Measurements from ENCODE around the gene VEZF1. TPM values are rescaled to one million over a fixed set of nuclear protein-coding genes. Genes with fewer than 3 reads are reported as not detected.
A peak's percentile ranks its signal among the peaks of the same experiment; 100 is the strongest.

VEZF1 gene
- total and polyA plus RNA-seq, 2 donors (not counting 1 experiment from before 2014, with no cell fraction given) = 14.7 to 75.9 TPM

GRCh38 chr17:57986841-57987580 lies 1.0 kb downstream of the VEZF1 start:
- H3K79me2 ChIP-seq (ENCODE audit: control insufficient read depth, insufficient read depth, low read length) = peaks cover 70% of the 10 kb centered on the region
- TF ChIP-seq EZH2 (IDR thresholded peaks at IDR 0.05; ENCODE audit: borderline replicate concordance, insufficient read depth, low read depth, low read length, poor library complexity, severe bottlenecking) = no peak
- TF ChIP-seq CTCF (IDR thresholded peaks at IDR 0.05) = no peak
- H3K9me3 ChIP-seq (ENCODE audit: control extremely low read depth in 1 of 3, control insufficient read depth in 2 of 3, insufficient read depth in 1 of 3, low read length in 2 of 3) = no peaks in the 10 kb centered on the region
- DNase-seq = peak; percentile 44
- Mint-ChIP-seq H3K4me3 (peak overlapping the region; percentile 90), H3K27me3 (no peaks in the 10 kb centered on the region), H3K27ac (peak overlapping the region; percentile 92), H3K9me3 (ENCODE audit: insufficient read depth) (no peaks in the 10 kb centered on the region), H3K4me1 (peaks cover 59% of the 10 kb centered on the region)
- peak overlapping the region; percentile 50 to 89 (median 82) for H3K4me3 ChIP-seq (ENCODE audit: control extremely low read depth in 1 of 5, extremely low read depth in 1 of 5, insufficient read depth in 1 of 5, low read depth in 2 of 5, low read length in 4 of 5)
- peaks cover 49% of the 10 kb centered on the region for H4K20me1 ChIP-seq (ENCODE audit: control insufficient read depth, insufficient read depth, low read length, poor library complexity, severe bottlenecking)
- H2AFZ ChIP-seq (ENCODE audit: insufficient read depth, low read depth, low read length, poor library complexity, severe bottlenecking) = peak overlapping the region; percentile 86
- peak overlapping the region; percentile 83 for H3K4me2 ChIP-seq (replicated peaks; ENCODE audit: low read depth, low read length, poor library complexity, severe bottlenecking)
- 6% methylated on average over 25 of the region's 38 CpGs for WGBS (ENCODE audit: insufficient coverage)
- H3K36me3 ChIP-seq (replicated peaks in 1 of 2; ENCODE audit: control extremely low read depth in 1 of 2, control insufficient read depth in 1 of 2, extremely low read depth in 1 of 2, insufficient read depth in 2 of 2, low read length in 1 of 2) = peaks cover 0 to 7% of the 10 kb centered on the region in 2 experiments
- H3K27ac ChIP-seq (ENCODE audit: low read length in 2 of 2) = peak overlapping the region; percentile 66 to 82
- peaks cover 31 to 40% of the 10 kb centered on the region in 2 donors for H3K4me1 ChIP-seq (ENCODE audit: control insufficient read depth in 2 of 2, insufficient read depth in 2 of 2, low read length in 2 of 2)
- CTCF ChIA-PET = interaction anchor here (0.6 to 20.2 kb wide), 8 partner anchors 10 to 738 kb away, joined by 3 to 468 read pairs (median 6); partner anchors contain the start of gene MRPS23
- no peaks in the 10 kb centered on the region for H3K27me3 ChIP-seq (replicated peaks in 1 of 4; ENCODE audit: control extremely low read depth in 1 of 4, control insufficient read depth in 3 of 4, insufficient read depth in 4 of 4, low read length in 3 of 4)
- POLR2A ChIA-PET = interaction anchor here (0.5 to 2.1 kb wide), 3 partner anchors 20 to 1016 kb away, joined by 3 to 12 read pairs (median 6); partner anchors contain the start of genes MRPS23 and SRSF1
- ATAC-seq (ENCODE audit: low read depth) = no peak
- peak overlapping the region; percentile 76 for H3K9ac ChIP-seq (ENCODE audit: low read length)
- intact Hi-C loops (cut with micrococcal nuclease) = loop anchor here (1.0 to 2.0 kb wide), 2 partner anchors 20 to 30 kb away; partner anchors contain the start of gene SRSF1

GRCh38 chr17:57985675-57985974 lies 2.4 kb downstream of the VEZF1 start:
- H3K9me3 Mint-ChIP-seq (ENCODE audit: insufficient read depth) = no peaks in the 10 kb centered on the region
- peak overlapping the region; percentile 20 for H3K4me2 ChIP-seq (replicated peaks; ENCODE audit: low read depth, low read length, poor library complexity, severe bottlenecking)
- H3K9me3 ChIP-seq (ENCODE audit: control extremely low read depth in 1 of 3, control insufficient read depth in 2 of 3, insufficient read depth in 1 of 3, low read length in 2 of 3) = no peaks in the 10 kb centered on the region
- H3K9ac ChIP-seq (ENCODE audit: low read length) = no peak overlapping the region
- H3K4me3 Mint-ChIP-seq = no peak overlapping the region
- H3K4me1 Mint-ChIP-seq = peaks cover 61% of the 10 kb centered on the region
- H2AFZ ChIP-seq (ENCODE audit: insufficient read depth, low read depth, low read length, poor library complexity, severe bottlenecking) = no peak overlapping the region
- peaks cover 54% of the 10 kb centered on the region for H4K20me1 ChIP-seq (ENCODE audit: control insufficient read depth, insufficient read depth, low read length, poor library complexity, severe bottlenecking)
- no peak overlapping the region for H3K27ac ChIP-seq (ENCODE audit: low read length in 2 of 2)
- H3K27ac Mint-ChIP-seq = no peak overlapping the region
- ATAC-seq (ENCODE audit: low read depth) (no peak), DNase-seq (no peak)
- H3K36me3 ChIP-seq (replicated peaks in 1 of 2; ENCODE audit: control extremely low read depth in 1 of 2, control insufficient read depth in 1 of 2, extremely low read depth in 1 of 2, insufficient read depth in 2 of 2, low read length in 1 of 2) = peaks cover 0 to 18% of the 10 kb centered on the region in 2 experiments
- H3K79me2 ChIP-seq (ENCODE audit: control insufficient read depth, insufficient read depth, low read length) = peaks cover 70% of the 10 kb centered on the region
- intact Hi-C loops (cut with micrococcal nuclease) = no loop called here
- H3K4me3 ChIP-seq (ENCODE audit: control extremely low read depth in 1 of 5, extremely low read depth in 1 of 5, insufficient read depth in 1 of 5, low read depth in 2 of 5, low read length in 4 of 5) = no peak overlapping the region
- no peaks in the 10 kb centered on the region for H3K27me3 Mint-ChIP-seq
- no CpG with 5 or more reads among the region's 1 CpG for WGBS (ENCODE audit: insufficient coverage)
- no peaks in the 10 kb centered on the region for H3K27me3 ChIP-seq (replicated peaks in 1 of 4; ENCODE audit: control extremely low read depth in 1 of 4, control insufficient read depth in 3 of 4, insufficient read depth in 4 of 4, low read length in 3 of 4)
- ChIA-PET CTCF (interaction anchor here (0.9 to 20.2 kb wide), 9 partner anchors 9 to 153 kb away, joined by 3 to 468 read pairs (median 8); partner anchors contain the start of gene MRPS23), POLR2A (no interaction called here)
- TF ChIP-seq EZH2 (IDR thresholded peaks at IDR 0.05; ENCODE audit: borderline replicate concordance, insufficient read depth, low read depth, low read length, poor library complexity, severe bottlenecking) (no peak), CTCF (IDR thresholded peaks at IDR 0.05) (no peak)
- peaks cover 31 to 40% of the 10 kb centered on the region in 2 donors for H3K4me1 ChIP-seq (ENCODE audit: control insufficient read depth in 2 of 2, insufficient read depth in 2 of 2, low read length in 2 of 2)

All from B cell (primary cell).